Measurements from ENCODE around the gene CLDN1.

CLDN1 gene

DNA sequence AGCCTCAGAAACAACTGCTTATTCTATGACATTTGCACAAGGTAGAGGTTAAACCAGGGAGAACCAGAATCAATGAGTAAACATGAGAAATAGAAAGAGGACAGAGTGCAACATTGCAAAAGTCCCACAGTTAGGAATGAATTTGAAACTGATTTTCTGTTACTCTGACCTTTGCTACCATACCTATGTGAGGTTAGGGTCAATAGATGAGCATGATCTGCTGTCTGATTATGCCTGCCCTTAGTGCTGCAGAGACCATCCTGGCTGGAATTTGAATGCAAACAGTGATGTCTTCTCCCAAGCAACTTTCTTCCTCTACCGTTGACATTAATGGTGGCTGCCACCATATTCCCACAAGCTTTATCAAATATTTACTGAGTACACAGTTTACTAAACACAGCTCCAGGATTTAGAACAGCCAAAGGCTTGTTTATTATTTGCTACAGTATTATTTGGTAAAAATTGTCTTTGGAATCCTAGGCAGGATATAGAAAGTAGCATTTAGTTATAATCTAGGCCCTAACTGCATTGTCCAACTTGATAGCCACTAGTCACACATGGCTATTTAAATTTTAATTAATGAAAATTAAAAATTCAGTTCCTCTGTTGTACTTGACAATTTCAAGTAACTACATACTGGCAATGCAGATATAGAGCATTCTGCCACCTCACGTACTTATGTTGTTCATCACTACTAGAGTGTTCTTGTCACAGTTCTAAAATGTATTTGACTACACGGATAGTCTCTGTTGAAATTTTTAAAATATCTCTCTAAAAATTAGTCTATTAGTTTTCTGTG, 8.9 kb upstream of the CLDN1 start:
- no peak for DNase-seq

DNA sequence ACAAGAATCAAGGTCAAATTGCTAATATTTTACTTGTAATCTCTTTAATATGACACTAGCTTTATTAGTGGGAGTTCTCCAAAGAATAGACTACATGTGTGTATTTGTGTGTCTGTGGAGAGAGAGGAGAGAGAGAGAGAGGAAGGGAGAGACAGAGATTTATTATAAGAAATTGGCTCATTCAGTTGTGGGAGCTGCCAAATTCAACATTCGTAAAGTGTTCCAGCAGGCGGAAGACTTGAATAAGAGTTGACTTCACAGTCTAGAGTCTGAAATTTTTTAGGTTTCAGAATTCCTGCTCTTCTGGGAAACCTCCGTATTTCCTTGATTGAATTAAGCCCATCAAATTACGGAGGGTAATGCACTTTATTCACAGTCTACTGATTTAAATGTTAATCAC, 4.7 kb upstream of the CLDN1 start:
- DNase-seq = no peak

DNA sequence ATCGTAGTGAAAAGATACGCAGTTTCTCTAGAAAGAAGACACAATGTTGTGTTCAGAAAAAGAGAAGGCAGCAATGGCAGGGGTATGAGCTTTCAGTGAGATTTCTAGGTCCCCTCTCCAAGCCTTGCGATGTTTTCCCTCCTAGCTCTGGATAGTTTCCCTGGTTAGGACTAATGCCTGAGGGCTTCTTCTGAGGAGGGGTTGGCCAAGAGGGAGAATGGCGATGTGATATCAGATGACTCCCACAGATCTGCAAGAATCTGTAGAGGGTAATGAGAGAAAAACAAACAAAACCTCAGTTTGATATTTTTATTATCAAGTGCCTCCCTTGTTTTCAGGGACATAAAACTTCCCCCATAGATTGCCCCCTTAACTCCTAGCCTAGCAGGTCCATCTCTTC, 4.1 kb upstream of the CLDN1 start:
- DNase-seq = no peak

DNA sequence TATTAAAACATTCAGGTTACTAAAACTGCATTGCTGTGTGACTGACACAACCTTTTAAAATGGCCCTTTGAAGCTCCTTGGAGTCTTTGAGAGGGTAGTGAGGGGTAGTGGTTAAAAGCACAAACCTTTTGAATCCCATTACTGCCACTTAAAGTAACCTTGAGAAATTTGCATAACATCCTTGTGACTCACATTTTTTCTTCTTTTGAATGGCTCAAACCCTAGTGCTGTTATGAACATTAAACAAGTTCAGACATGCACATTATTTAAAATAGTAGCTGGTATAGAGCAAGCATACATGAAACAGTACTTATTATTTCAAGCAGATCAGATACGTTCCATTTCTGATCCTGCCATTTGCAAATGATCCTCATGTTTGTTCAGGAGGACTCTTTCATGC, 3.7 kb upstream of the CLDN1 start:
- DNase-seq = no peak

DNA sequence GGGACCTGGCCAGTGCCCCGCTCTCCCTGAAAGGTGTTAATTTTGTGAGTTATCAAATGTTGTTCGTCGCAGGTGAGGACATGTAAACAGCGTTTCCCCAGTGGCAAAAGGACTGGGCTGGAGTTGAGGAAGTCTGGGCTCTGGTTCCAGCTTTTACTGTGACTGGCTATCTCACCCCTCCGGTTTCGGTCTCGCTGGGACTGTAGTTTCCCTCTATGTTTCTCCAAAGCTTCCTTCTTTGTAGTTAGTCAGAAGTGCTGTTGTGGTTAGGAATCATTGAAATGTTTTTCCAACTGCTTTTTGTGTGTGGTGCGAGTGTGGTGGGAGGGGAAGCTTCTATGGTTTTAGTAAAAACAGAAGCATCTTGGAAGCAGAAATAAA, 990 bp upstream of the CLDN1 start:
- DNase-seq = no peak

DNA sequence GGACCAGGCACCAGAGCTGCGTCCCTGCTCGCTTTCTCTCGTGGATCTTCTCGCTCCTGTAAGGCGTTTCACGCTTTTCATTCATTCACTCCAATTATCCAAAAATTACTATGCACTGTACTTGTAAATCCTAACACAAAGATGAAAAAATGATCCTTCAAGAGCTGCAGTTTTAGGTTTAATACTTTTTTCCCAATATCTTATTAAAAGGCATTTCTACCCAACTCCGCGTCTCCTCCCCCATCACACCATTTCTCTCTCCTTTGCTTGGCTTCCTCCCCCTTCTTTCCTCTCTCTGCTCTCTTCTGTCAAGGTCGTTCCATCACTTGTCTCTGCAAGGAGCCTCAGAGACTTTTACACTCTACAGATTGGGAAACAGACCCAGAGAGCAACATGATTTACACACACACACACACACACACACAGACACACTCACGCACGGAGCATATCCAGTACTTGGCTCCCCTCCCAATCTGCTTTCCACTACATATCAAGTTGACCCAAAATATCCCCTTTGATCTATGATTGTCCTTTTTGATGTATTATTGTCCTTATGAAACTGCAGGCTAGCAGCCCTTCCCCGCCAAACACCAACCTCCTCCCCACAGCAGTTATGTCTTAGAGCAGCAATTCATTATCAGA, 479 bp upstream of the CLDN1 start:
- no peak for DNase-seq

DNA sequence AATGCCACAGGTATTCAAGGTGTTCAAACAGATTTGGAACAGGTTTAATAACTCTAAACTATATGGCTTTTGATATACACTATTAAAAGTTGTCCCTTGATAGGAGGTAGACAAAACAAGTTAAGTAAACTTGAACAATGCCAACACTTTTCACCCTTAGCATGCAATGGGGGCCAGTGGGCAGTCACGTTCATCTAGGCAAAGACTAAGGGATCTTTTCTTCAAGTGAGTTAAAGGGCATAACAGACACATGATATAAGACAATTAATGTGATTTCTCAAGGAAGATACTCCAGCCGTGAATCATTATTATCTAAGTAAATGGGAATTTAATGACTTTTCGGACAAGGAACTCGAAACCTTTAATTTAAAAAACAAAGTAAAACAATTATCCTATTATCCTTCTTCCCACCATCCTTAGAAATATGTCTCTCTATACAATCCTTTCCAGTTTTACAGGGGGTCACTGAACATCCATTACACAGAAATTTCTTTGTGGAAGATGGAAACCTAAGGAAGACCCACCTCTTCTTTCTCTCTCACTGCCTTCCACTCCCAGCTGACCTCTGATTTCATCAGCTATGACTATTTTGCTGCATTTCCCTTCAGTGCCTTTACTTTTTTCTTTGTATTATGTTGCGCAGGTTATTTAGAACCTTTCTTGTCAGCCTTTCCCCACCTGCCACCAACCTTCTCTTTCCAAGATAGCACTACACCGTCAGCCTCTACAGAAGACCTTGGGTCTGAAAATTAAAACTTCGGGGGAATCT, 1.5 kb downstream of the CLDN1 start:
- DNase-seq = no peak

DNA sequence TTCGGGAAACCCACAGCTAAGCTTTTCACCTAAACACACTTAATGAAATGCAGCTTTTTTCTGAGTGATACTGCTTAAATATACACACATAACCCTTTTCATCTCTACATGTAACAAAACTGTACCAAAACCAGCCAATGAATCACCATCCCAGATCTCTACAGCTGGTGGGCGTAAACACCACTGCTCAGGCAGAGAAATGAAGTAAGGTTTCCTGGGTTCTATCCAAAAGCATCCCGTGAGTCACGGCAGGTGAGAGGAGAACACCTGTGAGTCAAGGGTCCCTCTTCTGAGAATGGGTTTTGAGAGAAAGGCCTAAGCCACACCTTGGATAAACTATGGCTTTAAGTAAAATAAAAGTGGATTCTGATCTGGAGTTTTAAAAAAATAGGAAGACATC, 2.6 kb downstream of the CLDN1 start:
- no peak for DNase-seq

DNA sequence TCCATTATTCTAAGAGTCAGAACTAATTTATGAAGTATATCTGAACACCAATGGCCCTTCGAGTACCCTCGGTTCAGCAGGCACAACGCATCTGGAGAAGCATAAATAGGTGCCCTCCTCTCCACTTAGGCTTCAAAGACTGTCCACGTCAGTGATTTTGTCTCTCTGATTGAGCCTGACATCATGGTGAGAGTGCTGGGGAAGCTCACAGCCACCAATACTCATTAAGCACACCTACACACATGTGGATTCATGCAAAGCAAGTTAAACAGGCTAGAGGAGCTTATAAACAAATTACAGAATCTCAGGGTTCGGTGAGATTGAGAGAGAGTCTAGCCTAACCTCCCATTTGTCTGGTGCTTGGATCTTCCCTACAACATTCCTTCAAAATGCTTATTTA, 3.6 kb downstream of the CLDN1 start:
- no peak for DNase-seq

DNA sequence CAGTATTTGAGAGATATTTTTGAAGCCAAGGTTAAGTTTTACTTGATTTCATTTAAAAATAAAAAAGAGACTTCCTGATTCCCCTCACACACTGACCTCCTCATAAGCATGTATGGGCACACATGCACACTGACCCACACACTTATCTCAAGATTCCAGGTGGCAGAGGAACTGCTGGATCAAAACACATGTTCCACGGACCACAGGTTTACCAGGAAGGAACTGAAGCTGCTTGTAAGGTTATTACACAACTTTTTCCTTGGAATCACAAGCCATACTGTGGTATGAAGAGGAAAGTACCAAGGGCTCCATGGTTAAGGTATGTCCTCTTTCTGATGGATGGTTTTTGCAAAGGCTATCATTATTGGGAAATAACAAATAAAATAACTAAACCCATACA, 7.5 kb downstream of the CLDN1 start:
- DNase-seq = no peak

DNA sequence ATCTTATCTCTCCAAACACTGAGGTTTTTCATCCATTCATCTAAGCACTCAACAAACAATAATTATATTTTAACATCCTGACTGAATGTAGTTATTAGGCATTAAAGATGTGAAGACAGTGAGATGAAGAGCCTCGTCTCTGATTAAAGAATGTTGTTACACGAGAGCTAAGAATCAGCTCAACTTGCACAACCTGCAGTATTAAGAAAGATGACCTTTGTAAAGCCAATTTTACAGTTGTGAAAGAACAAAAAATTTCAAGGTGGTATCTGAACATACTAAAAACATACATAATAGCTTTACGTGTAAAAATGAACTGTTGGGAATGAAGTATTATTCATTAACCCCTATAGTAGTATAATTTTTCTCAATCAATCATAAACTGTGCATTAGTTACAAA, 12.8 kb downstream of the CLDN1 start:
- DNase-seq = no peak

DNA sequence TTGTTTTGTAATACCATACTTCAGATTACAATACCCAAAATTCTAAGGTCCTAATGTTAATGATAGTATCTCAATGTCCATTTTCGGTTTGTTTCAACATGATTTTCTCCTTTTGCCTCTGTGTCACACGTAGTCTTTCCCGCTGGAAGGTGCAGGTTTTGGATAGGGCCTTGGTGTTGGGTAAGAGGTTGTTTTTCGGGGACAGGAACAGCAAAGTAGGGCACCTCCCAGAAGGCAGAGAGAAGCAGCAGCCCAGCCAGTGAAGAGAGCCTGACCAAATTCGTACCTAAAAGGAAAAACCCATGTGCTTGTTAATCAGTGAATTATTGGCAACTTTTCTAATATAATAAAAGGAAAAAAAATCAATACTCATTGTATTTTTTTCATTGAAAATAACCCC, 14.1 kb downstream of the CLDN1 start:
- no peak for DNase-seq

DNA sequence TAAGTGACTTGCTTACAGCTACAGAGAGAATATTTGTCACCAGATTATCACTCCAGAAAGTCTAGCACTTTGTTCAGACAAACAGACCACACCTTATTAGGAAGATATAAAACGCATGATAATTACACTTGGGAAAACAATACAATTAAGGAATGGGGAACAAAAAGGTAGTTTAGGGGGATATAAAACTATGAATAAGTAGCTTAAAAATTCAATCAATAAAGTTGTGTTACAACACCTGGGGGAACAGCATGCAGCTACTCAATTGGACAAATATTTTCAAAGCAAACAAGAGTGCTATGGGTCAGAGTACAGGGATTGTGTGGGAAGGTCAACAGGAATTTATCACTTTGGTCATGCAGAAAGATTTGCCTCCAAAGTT, 15.1 kb downstream of the CLDN1 start:
- DNase-seq = no peak

DNA sequence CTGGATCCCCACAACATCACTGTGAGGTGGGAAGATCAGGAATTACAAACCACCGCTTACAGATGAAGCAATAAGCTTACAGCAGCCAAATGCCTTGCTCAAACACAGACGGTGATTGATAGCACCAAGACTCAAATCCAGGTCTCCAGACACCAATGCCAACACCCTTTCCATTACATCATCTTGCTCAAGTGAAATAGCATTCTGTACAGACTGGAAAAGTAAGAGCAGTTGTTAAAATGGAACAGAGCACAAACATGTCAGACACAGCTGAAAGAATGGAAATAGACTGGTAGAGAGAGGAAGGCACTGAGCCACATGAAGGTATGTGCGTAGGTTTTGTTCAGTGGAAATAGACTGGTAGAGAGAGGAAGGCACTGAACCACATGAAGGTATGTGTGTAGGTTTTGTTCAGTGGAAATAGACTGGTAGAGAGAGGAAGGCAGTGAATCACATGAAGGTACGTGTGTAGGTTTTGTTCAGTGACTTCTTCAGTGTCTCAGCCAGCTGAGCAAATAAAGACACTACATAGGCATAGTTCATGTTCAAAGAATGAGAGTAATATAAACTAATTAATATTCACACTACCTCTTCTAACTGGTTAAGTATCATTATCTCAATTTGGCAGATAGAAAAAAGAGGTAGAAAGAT, 15.6 kb downstream of the CLDN1 start:
- no peak for DNase-seq

DNA sequence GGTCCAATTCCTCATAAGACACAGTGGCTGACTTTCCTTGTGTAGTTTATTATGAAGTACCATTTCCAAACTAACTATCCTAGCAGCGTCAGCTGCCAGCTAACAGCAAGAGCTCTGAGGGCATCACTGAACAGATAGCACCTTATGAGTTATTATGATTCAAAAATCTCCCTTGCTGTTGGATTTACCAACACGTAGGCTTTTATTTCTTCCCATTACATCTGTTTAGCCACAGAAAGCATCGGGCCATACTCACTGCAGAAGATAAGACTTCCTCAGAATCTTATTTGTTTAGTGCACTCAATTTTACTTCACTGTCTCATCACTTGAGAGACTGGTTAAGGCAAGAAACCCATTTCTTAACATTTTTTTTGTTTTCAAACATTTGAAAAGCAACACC, 16.2 kb downstream of the CLDN1 start:
- DNase-seq = no peak

DNA sequence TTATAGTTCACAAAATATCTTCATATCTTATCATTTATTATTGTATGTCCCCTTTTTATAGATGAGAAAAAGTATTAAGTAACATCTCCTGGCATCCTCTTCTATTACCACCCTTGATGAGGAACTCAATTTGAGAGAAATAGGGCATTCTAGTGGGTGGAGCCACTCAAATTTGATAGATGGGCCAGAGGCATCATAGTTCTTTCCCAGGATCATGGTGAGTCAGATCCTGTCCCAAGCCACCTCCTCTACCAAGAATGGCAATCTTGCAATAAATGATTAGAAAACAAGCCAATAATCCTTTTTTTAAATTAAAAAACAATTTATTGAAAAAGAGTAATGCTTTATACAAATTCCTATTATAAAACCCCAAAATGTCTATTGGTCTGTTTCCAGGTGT, 16.8 kb downstream of the CLDN1 start:
- no peak for DNase-seq

DNA sequence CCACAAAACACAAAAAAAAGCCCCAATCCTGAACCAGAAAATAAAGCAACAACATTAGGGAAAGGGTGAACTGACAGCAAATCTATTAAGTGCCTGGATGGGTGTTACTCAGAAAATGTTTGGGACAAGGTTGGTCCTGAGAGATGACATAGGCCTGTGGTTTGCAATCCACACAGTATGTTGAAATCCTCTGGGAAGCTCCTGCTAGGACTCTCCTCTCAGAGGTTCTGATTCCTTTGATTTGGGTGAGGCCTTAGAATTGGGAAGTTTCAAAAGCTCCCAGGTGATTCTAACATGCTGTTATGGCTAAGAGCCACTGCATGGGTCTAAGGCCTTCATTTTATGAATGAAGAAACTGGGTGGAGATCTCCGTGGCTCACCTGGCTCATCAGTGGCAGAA, 18.4 kb downstream of the CLDN1 start:
- no peak for DNase-seq

DNA sequence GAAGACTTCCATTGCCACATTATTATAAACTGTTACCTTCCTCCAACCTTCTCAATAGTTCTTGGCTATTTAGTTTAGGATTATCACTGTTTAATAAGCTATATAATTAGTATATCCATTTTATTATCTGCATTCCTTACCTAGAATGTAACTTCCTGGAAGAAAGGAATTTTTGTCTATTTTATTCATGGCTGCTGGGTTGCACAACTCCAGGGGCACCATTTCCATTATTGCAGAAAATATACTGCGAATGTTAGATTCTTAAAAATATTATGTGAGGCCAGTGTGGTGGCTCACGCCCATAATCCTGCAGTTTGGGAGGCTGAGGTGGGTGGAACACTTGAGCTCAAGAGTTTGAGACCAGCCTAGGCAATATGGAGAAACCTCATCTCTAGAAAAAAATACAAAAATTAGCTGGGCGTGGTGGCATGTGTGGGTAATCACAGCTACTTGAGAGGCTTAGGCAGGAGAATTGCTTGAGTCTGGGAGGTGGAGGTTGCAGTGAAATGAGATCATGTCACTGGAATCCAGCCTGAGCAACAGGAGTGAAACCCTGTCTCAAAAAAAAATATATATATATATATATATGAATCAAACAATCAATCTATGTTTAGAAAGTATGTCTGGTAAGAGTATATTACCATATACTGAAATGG, 19.9 kb downstream of the CLDN1 start:
- DNase-seq = no peak

DNA sequence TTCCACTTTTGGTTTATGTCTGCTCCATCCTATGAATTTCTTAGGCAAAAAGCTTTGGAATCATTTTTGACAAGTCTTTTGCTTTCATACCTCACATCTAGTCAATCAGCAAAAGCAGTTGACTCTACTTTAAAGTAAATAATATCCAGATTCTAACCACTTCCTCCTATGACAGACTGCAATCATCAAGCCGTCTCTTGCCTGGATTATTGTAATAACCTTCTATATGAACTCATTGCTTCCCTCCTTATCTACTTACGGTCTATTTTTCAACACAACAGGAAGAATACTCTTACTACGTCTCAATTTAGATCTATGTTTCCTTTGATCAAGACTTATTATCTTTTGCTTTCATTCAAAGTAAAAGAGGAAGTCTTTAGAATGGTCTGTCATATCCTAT, 20.7 kb downstream of the CLDN1 start:
- no peak for DNase-seq

DNA sequence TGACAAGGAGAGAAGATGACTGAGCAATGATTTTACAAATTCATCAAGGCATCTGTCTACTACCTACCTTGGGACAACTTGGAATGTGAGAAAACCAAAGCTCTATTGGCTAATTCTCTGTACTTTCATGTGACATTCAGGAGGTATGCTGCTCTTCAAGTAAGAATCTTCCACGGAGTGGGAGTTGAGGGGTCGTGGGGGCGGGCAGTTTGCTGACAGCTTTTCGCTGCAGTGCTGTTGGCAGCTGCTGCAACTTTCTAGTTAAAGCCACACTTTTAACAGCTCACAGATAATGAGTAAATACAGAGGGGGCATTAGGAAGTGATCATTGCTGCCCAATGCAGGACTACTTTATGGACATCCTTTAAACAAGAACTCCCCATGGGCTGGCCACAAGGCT, 22.3 kb downstream of the CLDN1 start:
- no peak for DNase-seq

DNA sequence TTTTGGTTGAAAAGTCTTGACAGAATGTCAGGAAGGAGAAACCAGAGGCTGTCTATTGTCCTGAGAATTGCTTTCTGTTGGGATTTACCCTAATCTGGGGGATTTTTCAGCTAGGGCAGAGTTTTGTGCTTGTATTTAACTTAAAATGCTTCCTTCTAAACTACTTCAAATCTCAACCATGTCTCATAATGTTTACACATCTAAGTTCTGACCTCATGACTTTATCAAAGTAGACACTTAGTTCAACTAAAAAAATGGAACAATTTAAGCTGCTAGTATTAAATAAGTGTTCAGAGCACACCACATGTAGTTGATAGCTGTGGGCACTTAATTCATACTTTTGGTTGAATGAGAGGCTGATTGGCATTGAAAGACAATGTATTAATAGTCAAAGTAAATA, 28.2 kb downstream of the CLDN1 start:
- no peak for DNase-seq

DNA sequence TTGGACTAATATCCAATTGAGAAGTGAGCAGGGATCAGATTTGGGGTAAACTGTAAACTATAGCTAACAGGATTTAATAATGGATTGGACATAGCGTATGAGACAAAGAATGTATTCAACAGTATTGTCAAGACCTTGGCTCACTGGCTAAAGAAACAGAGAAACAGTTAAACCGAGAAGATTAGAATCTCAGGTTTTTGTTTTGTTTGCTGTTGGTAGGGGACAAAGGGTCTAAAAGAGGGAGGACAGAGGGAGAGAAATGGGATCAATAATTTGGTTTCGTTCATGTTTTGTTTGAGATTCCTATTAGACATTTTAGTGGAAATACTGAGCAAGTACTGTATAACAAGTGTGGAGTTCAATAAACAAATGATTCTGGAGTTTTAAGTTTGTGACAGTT, 28.6 kb downstream of the CLDN1 start:
- DNase-seq = no peak

DNA sequence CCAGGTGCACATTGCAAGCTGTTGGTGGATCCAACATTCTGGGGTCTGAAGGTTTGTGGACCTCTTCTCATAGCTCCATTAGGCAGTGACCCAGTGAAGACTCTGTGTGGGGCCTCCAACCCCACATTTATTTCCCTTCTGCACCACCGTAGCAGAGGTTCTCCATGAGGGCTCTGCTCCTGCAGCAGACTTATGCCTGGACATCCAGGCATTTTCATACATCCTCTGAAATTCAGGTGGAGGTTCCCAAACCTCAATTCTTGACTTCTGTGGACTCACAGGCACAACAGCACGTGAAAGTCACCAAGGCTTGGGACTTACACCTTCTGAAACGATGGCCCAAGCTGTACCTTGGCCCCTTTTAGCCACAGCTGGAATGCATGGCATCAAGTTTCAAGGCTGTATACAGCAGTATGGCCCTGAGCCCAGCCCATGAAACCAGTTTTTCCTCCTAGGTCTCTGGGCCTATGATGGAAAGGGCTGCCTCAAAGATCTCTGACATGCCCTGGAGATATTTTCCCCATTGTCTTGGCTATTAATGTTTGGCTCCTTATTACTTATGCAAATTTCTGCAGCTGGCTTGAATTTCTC, 30.2 kb downstream of the CLDN1 start:
- DNase-seq = no peak
